HG03442 (cell line): ENCODE measurements around the gene KCNQ2.

Source experiments
- ATAC-seq: cut with Tn5 transposase; IDR thresholded peaks from one replicate; pipeline ENCODE4 v1.9.1; 2021; ENCODE audit warnings: mild to moderate bottlenecking, moderate library complexity; ENCODE audit not compliant: unreplicated experiment

The KCNQ2 gene

GRCh38 chr20:63501818-63502670 lies 29.6 kb upstream of the KCNQ2 start:
- ATAC-seq, result no peak

DNA sequence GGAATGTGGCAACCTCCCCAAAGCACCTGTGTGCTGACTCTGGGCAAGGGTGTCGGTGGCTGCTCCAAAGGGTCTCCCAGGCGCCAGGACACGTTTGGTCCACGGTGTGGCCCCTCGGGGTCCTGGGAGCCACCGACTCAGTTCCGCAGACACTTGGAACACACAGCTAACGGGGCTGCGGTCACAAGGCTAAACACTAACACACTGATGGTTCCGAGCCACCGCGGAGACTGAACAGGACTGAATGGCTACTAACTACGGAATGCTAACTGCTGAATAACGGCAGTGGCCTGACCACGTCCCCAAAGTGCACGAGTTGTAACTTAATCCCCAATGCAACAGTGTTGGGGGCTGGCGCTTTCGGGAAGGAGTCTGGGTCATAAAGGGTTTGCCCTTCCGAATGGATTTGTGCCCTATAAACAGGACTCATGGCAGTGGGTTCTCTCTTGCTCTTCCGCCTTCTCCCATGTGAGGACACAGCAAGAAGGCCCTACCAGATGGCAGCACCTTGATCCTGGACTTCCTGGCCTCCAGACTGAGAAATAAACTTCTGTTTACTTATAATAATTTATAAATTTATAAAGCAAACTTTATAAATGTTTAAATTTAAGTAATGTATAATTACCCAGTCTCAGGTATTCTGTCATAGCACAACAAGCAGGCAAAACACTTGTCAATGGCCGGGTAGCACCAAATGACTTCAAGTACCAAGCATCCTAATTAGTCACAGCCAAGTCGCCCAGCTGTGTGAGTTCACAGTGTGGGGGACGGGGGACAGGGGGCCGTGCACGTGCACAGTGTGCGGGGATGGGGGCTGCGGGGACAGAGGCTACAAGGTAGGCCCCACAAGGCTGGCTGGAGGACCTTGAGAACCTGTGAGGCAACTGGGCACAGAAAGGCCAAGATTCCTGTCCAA lies 28.7 kb upstream of the KCNQ2 start:
- ATAC-seq, result no peak

GRCh38 chr20:63500151-63500901 lies 27.9 kb upstream of the KCNQ2 start:
- no peak for ATAC-seq

DNA sequence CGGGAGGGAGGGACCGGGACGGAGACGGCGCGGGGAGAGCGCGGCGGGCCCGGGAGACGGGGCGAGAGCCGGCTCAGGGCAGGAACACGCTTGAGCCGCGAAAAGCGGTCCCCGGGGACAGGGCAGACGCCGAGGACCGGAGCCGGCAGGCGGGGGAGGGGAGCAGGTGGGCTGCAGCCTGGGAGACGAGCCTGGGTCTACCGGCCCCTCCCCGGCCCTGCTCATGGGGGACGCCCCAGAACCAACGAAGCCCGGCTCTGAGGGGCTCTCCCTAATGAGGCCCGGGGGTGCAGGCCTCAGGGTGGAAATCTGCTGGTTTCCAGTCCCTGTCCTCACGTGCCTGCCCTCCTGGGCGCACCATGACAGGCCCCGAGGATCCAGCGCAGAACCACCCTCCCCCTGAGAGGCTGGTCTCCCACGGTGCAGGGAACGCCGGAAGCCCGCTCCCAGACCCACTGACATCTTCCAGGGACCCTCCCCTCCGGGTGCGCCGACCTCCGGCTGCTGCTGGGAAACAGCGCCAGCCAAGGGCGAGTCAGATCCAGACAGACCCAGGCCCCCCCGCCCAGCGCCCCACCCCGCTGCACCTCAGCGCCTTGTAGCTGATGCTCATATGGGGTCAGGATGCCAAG lies 27.0 kb upstream of the KCNQ2 start:
- ATAC-seq, result no peak

DNA sequence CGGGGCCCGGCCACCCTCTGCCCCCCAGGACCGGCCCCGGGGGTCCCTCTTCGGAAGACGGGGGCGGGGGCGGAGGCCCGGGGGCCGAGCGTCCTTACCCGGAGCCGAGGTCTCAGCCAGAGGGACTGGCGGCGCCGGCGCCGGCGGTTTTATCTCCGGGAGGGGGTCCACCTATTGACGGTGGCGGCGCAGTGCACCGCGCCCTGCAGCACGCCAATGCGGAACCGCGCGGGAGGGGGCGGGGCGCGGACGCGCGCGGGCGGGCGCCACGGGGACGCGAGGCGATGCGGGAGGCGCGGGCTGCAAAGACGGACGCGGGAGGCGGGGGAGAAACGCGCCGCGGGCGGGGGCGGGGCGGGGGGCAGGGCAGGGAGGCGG lies 26.5 kb upstream of the KCNQ2 start, which contains the start of gene EEF1A2:
TSS of gene EEF1A2 (minus strand) at position 124 of the 378 bp plus-strand sequence. CDS start 1,320 bp downstream, outside the sequence.
- ATAC-seq, result no peak

DNA sequence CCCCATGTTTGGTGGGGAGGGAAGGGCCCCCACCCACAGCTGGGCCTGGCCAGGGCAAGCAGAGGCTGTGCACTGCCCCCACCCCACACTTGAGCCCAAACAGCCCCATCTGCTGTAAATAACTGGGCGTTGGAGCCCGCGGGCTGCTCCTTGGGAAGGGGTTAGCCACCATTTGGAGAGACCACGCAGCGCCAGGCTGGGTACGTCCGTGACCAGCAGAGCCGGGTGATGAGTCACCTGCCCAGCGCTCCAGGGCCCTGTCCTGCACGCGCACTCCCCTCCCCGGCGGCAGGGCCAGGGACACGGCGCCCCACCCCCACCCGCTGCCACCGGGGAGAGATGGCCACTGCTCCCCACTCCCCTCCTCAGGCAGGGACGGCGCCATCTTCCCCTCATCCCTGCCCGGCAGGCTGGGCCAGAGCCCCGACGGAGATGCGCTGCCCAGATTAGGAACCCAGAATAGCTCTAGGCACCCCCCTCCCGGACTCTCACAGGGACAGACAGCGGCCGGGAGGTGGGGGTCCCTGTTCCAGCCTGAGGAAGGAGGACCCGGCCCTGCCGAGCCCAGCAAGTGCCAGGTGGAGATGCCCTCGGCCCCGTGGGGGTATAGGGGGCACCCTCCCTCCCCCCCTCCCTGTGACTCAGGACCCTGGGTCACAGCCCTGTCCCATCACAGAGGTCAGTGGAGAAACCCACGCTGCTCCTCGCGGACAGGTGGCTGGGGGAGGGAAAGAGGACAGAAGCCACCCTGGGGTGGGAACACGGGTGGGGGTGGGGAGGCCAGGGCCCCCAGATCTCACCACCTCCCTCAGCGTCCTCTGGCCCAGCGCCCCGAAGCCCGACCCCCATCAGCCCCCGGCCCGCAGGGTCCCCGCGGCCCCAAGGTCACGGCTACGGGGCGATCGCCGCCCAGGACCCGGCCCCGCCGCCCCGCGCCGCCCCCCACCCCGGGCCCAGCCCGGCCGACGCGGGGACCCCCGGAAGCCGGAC lies 25.8 kb upstream of the KCNQ2 start:
- ATAC-seq, result no peak

DNA sequence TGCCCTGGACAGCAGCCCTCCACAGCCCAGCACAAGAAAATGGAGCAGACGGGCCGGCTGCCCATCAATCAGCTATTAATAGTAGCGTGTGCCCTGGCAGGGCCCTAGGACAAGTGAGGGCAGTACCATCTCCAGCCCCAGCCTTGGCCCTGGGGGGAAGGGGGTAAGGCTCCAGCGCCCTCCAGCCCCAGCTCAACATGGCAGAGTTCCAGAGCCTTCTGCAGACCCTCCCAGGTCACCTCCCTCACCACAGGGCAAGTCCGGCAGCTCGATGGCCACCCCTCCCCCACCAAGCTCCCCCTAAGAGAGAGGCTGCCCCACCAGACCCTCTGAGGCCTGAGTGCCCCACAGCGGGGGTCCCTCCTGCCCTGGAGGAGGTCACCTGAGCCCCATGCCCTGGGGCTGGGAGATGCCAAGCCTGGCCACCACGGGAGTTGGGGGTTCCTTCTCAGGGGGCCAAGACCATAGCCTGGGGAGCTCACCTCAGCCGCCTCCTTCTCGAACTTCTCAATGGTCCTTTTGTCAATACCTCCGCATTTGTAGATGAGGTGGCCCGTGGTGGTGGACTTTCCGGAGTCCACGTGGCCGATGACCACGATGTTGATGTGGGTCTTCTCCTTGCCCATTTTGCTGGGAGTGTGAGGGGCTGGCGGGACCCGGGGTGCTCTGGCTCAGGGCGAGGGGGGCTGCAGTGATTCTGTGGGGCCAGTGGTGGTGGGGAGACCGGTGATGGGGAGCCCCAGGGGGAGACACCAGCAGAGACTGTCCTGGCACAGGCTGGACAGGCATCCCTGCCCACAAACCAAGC lies 24.9 kb upstream of the KCNQ2 start:
- no peak for ATAC-seq

GRCh38 chr20:63496596-63497120 lies 24.2 kb upstream of the KCNQ2 start:
- ATAC-seq, result no peak

DNA sequence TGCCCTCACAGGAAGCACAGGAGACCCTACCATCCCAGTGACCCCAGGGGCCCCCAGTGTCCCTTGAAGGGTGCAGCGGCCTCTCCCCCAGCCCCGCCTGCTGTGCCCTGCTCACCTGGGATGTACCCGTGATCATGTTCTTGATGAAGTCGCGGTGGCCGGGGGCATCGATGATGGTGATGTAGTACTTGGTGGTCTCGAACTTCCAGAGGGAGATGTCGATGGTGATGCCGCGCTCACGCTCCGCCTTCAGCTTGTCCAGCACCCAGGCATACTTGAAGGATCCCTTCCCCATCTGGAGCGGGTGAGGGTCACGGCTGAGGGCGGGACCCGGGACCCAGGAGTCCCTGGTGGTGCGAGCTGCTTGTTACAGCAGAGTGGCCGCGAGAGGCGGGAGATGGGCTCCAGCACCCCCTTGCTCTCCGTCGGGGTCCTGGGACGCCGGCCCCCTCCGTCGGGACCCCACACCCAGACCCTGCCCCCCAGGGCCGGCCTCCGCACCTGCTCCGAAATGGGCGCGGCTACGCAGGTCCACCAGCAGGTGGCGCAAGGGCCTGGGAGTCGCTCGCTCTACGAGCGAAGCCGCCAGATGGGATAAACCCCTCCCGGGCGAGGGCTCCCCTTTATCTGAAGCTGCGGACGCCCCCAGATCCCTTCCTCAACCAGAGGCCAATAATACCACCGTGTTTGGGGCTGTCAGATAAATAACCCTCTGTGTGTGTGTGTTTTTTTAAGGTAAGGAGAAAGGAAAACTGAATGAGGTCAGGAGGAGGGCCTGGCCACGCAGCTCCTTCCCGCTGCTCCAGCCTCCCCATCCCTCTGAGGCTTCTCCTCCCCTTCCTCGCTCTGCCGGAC lies 23.5 kb upstream of the KCNQ2 start:
- no peak for ATAC-seq

DNA sequence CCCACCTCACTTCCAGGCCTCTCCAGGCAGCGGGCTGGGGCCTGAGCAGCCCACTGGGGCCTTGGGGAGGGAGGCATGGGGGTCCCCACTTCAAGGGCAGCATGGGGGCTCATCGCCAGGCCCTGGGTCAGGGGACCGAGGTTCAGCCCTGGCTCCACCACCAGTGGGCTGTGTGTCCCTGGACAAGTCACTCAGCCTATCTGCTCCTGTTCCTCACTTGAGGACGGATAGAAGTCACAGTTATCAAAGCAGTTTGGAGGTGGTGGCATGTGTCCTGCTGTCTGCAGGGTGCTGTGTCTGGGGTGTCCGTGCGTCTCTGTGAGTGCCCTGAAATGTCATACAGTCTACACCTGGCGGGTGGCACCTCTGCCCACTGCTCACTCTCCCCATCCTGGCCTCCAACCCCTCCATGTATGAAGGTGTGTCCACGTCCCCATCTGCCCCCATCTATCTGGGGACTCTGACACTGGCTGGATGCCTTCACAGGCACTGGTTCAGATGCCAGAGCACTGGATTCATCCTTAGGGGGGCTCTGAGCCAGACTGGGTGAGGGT lies 22.8 kb upstream of the KCNQ2 start:
- ATAC-seq, result no peak

GRCh38 chr20:63494420-63495166 lies 22.1 kb upstream of the KCNQ2 start:
- no peak for ATAC-seq

GRCh38 chr20:63494084-63494419 lies 21.6 kb upstream of the KCNQ2 start:
- ATAC-seq, result no peak

DNA sequence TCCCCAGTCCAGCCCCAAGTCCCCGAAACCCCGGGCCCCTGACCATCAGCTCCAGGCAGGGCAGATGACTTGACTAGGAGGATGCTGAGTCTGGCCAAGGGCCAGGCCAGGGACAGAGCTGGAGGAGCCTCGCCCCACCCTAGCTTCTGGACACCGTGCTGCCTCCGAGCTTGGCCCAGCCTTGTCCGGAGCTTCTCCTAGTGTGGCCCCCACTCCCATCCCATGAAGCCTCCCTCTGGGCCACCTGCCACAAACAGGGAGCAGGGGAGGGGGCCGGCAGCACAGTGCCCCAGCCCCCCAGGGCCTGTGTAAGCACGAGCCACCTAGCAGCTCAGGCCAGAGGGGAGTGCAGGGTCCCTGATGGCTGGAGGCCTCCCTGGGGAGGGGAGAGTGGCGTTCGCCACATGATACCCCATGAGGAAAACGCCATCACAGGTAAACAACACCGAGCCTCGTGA lies 21.1 kb upstream of the KCNQ2 start:
- no peak for ATAC-seq

DNA sequence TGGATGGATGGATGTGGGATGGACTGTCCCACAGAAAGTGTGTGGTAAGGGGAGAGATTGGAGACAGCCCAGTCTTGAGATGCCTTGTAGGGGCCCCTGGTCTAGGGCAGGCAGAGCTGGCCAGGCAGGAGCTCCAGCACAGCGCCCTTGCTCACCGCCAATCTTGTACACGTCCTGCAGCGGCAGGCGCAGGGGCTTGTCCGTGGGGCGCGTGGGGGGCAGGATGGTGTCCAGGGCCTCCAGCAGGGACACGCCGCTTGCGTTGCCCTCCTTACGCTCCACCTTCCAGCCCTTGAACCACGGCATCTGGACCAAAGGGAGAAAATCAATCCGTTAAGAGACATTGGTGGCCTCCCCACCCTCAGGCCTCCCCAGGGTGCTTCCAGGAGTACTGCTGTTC lies 20.5 kb upstream of the KCNQ2 start:
- no peak for ATAC-seq

DNA sequence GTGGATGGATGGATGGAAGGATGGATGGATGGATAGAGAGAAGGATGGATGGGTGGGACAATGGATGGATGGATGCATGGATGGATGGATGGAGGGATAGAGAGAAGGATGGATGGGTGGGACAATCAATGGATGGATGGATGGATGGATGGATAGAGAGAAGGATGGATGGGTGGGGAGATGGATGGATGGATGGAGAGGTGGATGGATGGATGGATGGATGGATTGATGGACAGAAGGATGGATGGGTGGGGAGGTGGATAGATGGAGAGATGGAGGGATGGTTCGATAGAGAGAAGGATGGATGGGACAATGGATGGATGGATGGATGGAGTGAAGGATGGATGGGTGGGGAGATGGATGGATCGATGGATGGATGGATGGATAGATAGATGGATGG lies 20.1 kb upstream of the KCNQ2 start:
- ATAC-seq, result no peak

DNA sequence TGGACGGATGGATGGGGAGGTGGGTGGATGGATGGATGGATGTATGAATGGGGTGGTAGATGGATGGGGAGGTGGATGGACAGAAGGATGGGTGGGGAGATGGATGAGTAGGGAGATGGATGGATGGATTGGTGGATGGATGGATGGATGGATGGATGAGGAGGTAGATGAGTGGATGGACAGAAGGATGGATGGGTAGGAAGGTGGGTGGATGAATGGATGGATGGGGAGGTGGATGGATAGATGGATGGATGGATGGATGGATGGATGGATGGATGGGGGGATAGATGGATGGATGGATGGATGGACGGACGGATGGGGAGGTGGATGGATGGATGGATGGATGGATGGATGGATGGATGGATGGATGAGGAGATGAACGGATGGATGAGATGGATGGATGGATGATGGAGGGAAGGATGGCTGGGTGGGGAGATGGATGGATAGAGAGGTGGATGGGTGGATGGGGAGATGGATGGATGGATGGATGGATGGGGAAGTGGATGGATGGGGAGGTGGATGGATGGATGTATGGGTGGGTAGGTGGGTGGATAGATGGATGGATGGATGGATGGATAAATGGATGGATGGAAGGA lies 19.3 kb upstream of the KCNQ2 start:
- ATAC-seq, result no peak
